ENCODE data around the gene WBP4.
A peak's percentile ranks its signal among the peaks of the same experiment; 100 is the strongest.

Gene WBP4

DNA sequence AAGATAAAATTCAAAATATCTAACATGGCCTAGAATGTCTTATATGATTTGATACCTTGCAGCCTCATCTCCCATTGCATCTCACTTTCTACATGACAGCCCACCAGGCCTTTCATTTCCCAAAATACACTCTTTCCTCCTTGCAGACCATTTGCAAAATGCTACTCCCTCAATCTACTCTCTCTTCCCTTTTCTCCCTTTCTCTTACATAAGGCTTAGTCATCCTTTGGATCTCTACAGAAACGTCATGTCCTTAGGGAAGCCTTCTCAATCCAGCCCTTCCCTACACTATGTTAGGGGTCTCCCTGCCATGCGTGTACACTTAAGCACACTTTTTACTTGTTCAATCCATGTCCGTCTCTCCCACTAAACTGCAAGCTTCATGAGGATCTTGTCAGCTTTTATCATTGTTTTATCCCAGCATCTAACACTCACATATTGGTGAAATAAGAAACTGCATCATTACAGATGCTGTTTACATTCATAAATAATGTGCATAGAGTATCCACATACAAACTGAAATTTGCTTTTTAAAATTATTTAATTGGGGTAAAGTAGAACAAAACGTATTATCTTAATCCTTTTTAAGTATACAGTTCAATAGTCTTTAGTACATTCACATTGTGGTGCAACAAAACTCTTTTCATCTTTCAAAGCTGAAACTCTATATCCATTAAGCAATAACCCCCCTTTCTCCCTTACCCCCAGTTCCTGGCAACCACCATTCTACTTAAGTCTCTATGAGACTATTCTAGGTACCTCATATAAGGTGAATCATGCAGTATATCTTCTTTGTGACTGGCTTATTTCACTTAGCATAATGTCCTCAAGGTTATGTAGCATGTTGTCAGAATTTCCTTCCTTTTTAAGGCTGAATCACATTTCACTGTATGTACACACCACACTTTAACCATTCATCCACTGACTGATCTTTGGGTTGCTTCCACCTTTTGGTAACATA is 11.5 kb upstream of the WBP4 start:
- DNase-seq (ENCODE audit: low read depth), result no peak

DNA sequence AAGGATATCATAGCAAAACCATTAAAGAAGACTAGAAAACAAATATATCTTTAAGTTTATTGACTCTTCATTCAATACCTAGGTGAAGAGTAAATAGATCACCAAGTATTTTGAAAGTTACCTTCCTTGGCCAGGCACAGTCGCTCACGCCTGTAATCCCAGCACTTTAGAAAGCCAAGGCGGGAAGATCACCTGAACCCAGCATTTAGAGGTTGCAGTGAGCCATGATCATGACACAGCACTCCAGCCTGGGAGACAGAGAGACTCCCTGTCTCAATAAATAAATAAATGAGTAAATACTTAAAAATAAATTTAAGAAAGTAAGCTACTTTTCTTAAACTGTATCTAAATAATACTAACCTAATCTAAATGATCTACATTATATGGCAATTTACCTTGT is 8.9 kb upstream of the WBP4 start:
- no peak for DNase-seq (ENCODE audit: low read depth)

DNA sequence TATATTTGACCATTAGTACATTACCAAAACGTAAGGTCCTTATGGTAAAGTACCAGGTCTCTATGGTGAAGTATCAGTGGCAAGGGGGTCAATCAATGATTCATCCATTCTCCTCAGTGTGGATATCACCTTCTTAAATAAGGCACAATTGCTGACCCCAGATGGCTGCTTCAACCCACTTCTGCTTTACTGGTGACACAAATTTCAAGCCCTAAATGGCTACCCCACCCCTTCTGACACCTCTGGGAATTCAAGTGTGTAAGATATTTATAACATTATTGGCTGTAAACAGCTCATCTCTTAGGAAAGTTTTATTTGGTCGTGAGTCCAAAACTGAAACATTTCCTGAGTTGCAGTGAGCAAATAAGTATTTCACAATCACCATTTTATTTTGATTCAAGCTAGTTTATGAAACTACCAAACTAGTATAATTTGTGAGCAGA is 7.9 kb upstream of the WBP4 start:
- no peak for DNase-seq (ENCODE audit: low read depth)

DNA sequence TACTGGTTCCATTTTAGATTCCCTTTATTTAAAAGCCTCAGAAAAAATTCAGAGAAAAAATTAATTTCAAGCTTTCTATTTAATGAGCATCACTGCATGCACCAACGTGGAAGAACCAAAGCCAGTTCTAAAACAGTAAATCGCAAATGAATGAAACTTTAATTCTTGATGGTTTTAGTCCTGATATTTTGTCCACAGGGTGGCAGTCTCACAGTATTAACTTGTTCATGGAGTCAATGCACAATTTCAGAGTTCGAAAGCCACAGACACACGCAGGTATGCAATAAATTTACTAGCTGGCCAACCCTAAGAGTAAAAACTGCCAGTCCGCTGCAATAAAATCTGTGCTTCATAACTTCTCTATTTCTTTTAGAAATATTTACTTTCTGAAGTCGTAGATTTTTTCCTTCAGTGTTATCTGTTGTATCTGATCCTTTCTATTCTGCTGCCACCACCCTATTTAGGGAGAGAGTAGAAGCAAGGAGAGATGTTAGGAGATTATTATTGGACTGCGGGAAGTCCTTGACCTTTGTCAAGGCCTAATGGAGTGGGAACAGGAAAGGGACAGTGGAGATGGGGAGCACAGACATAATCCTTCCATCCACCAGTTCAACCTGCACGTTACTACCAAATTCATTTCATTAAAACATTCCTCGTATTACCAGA is 7.0 kb upstream of the WBP4 start:
- DNase-seq (ENCODE audit: low read depth), result no peak

DNA sequence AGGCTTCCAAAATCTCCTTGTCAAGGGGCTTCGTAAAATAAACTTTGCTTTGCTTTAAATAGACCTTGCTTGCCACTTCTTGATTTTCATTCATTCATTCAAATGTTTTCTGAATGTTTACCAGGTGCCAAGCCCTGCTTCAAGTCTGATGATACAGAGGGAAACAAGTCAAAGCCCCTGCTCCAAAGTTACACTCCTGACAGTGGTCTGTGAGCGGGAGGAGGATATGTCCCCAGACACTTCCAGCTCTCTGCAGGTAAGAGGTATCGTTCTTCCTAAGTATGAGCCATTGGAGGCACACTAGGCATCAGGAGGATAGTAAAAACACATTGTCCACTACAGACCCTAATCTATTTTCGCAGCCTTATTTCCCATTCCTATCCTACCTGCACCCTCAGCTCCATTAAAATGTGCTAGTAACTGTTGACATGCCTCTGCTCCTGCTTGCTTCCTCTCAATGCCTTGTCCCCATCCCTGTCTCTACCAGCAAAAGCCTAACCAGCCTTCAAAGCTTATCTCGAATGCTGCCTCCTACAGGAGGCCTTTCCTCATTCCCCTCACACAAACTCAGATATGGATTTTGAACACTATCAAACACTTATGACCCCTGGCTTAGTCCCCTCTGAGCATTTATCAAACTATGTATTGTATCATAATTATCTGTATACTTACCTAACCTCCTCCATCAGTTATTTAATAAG is 6.2 kb upstream of the WBP4 start:
- DNase-seq (ENCODE audit: low read depth), result no peak

DNA sequence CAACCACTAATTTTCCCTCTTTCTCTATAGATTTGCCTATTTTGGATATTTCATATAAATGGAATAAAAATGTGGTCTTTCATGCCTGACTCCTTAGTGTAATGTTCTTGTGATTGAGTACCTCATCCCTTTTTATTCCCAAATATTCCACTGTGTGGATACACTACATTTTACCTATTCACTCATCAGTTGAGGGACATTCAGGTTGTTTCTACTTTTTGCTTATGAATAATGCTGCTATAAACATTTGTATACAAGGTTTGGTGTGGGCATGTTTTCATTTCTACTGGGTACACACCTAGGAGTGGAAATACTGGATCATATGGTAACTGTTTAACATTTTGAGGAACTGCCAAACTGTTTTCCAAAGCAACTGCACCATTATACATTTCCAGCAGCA is 5.1 kb upstream of the WBP4 start:
- DNase-seq (ENCODE audit: low read depth), result no peak

DNA sequence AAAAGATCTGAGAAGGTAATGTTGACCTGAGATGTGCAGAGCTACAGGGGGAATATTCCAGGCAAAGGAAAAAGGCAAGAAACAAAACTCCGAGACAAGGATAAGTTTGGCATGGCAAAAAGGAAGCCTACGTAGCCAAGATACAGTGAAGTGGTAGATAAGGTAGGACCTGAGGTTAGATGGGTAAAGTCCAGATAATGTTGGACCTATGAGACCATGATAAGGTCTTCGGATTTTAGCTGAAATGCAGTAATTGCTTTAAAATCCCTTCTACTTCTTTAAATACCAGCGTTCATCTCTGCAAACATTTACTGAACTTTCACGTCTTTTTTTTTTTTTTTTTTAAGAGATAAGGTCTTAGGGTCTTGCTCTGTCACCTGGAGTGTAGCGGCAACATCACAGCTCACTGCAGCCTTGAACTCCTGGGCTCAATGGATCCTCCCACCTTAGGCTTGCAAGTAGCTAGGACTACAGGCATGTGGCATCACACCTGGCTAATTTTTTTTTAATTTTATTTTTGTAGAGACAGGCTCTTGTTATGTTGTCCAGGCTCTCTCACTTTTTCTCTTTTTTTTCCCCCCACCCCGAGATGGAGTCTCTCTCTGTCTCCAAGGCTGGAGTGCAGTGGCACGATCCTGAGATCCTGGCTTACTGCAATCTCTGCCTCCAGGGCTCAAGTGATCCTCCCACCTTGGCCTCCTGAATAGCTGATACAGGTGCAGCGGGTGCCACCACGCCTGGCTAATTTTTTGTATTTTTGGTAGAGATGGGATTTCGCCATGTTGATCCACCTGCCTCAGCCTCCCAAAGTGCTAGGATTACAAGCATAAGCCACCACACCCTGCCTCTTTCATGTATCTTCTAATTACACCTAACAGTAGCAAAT is 4.2 kb upstream of the WBP4 start:
- no peak for DNase-seq (ENCODE audit: low read depth)

DNA sequence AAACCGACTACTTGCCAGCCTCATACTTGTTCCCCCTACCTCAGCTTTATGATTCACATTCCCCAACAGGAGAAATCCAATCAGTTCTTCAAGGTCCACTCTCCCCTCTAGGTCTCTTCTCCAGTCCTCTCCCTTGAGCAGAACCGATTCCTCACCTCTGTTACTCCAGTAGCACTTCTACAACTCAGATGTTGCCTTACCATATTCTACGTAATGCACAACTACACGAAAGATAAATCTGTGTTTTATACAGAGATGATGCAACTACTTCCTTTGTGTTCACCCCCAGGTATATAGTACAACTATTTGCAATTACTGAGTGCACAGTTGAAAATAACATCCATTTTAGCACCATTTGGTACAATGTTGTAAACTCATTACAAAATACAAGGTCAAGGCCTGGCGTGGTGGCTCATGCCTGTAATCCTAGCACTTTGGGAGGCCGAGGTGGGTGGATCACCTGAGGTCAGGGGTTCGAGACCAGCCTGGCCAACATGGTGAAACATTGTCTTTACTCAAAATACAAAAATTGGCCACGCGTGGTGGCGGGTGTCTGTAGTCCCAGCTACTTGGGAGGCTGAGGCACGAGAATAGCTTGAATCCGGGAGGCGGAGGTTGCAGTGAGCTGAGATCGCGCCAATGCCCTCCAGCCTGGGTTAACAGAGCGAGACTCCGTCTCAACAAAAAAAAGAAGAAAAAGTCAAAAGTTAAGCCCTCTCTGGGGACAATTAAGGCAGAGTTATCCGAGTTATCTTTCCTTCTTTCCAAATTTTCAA is 2.8 kb upstream of the WBP4 start:
- no peak for DNase-seq (ENCODE audit: low read depth)

DNA sequence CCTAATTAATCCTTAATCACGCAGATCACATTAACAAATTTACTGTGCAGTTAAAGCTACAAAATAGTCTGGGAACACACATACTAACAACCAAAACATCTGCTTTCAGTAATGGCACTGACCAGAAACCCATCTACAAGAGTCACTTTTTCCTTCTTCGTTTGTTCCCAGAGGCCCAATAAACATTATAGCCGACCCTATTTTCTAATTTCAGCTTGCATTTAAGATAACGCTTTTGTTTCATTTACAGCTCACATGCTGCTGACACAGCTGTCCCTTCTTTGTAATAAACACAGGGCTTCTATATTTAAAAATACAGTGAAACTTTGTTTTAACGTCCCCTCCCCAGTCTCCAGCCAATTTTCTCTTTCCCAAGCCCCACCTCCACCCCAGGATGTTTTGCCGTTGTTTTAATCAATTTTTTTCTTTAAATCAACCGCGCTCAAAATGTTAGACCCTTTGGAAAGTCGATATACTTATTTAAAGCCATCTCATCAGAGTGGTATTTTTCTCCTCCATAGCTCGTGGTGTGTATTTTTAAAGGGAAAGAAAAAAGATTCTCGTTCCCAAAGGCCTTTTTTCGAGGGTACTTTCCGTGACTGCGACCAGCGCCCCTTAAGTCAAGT is 1.7 kb upstream of the WBP4 start:
- no peak for DNase-seq (ENCODE audit: low read depth)

DNA sequence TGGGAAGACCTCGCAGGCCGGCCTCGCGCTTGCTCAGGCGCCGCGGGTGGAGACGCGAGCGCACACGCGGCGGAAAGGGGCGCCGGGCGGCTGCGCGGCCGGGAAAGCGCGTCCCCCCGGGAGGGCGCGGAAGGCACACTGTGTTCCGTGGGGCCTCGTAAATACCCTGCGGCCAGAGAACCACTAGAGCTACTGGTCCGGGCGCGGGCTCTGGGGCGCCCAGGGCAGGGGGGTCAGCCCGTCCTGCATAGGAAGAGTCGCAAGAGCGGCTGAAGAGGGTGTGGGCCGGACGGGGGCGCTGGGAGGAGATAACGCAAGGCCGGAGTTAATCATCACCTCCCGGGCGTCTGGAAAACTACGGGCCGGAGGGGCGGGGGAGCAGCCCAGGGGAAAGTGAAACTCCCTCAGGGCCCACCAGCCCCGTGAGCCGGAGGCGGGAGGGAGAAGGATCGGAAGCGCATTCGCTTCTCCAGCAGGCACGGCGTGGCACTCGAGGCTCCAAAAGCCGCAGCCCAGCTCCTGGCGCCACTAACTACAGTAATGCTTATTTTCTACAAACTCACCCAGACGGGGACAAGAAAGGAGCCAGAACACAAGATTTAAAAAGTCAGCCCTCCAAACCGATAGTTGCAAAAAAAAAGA is 1.1 kb upstream of the WBP4 start:
- DNase-seq (ENCODE audit: low read depth), result peak; percentile 51

DNA sequence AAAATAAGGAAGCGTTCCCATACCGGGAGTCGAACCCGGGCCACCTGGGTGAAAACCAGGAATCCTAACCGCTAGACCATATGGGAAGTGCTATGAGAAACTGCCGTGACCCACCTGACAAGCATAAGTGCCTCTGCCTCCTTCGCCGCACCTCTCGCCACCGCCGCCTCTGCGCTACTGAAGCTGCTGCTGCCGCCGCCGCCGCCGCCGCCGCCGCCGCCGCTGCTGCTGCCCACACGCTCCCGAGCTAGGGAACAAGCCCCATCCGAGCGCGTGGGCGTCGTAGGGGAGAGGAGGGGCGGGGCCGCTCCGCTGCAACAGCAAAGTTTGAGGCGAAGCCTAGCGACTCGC is 610 bp upstream of the WBP4 start:
- peak; percentile 71 for DNase-seq (ENCODE audit: low read depth)

DNA sequence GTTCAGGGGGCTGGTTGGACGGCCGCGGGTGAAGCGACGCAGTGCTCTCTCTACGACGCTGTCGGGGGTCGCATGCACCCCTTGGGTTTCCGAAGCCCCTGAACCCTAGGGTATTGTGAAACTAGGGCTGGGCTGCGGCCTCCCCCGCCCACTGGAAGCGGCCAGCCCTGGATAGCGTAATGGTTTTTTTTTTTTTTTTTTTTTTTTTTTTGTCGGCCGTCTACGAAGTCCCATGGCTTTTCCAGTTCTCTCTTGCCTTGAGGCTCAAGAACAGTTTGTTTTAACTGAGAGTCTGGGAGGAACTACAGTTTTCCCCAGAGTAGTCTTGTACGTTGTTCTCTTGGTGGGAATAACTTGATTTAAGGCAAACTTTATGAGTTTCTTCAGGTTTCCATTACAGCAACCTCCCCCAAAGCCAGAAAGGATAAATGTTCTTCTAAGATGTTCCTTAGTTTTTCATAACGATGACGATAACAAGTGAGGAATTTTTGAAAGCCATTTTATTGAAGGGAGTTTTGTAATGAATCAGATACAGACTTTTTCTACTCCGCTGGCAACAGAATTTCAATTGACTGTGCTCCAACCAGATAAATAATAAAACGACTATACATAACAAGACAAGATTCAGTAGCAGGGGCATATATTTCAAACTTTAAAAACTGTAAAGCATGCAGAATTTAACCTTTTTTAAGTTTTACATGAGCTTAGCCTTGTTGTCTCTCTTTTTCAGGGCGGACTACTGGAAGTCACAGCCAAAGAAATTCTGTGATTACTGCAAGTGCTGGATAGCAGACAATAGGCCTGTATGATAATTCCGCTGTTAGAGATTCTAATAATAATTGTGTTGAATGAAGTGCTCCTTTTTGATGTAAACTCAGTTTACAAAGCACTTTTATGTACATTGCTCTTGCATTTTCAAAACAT is 867 bp downstream of the WBP4 start:
- DNase-seq (ENCODE audit: low read depth), result no peak

DNA sequence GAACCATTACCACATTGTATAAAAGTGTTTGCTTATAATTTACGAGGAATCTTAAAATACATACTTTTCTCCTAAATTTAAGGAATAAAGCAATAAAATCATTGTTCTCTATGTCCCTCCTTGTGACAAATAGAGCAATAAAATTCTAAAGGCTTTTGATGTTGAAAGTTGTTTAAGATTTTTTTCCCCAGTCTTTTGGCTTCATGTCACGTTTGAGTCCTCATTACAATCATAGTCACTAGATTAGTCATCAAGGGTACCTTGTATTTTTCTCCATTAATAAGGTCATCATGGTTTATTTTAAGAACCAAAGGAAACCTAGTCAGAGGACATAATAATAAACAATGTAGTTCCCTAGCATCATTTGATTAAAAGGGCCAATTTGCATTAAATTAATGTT is 3.2 kb downstream of the WBP4 start:
- DNase-seq (ENCODE audit: low read depth), result no peak

DNA sequence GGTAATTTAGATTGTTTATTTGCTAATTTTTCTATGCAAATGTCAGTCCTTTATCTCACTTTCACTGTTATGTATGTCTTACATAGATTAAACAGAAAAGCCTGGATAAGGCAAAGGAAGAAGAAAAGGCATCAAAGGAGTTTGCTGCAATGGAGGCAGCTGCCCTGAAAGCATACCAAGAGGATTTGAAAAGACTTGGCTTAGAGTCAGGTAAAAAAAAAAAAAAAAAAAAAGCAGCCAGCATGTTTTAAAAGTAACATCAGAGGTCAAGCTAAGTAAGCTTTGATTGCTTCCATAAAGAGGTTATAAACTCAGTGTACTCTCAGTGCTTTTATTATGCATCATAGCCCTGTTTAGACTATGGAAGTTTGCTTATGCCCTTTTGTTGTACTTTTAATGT is 3.8 kb downstream of the WBP4 start:
- no peak for DNase-seq (ENCODE audit: low read depth)

DNA sequence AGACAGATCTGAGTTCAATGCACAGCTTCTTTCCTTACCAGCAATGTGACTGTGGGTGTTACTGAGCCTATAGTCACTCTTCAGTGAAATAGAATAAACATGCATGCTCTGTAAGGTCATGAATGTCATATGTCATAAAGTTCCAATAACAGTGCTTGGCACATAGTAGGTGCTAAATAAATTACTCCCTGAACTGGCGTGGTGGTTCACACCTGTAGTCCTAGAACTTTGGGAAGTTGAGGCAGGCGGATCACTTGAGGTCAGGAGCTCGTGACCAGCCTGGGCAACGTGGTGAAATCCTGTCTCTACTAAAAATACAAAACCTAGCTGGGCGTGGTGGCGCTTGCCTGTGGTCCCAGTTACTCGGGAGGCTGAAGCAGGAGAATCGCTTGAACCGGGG is 13.2 kb downstream of the WBP4 start:
- no peak for DNase-seq (ENCODE audit: low read depth)

DNA sequence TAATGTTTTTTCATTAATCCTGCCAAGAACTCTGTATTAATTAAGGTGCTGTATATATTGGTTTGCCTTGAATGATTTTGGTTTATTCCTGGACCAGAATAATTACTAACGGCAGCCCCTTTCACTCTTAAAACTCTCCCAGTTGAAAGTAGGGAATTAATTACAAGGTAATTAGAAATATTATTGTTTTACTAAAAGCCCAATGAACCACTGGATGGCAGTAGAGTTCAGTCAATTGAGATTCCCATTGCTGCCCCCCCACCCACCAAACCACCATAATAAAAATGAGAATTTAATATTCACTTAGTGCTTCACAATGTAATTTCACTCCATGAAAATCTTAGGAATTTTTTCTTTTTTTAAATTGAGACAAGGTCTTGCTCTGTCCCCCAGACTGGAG is 13.7 kb downstream of the WBP4 start:
- no peak for DNase-seq (ENCODE audit: low read depth)

DNA sequence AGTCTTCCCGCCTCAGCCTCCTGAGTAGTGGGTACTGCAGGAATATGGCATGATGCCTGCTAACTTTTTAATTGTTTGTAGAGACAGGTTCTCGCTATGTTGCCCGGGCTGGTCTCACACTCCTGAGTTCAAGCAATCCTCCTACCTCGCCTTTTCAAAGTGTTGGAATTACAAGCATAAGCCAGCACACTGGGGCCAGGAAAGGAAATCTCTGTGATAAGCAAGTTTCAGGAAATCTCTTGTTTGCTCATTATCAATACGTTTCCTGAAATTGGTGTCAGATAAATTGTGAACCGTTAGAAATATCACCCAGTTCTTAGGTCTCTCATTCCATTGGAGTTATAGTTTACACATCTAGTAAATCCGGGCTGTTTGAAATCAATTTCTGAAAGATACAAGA is 14.2 kb downstream of the WBP4 start:
- DNase-seq (ENCODE audit: low read depth), result no peak

DNA sequence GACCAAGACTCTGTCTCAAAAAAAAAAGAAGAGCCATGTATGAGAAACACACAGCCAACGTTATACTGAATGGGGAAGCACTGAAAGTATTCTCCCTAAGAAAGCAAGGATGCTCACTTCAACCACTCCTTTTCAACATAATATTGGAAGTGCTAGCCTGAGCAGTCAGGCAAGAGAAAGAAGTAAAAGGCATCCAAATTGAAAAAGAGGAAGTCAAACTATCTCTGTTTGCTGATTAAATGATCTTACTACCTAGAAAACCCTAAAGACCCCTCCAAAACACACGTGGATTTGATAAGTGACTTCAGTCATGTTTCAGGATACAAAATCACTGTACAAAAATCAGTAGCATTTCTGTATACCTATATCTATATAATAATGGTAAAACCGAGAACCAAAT is 16.2 kb downstream of the WBP4 start:
- DNase-seq (ENCODE audit: low read depth), result no peak

DNA sequence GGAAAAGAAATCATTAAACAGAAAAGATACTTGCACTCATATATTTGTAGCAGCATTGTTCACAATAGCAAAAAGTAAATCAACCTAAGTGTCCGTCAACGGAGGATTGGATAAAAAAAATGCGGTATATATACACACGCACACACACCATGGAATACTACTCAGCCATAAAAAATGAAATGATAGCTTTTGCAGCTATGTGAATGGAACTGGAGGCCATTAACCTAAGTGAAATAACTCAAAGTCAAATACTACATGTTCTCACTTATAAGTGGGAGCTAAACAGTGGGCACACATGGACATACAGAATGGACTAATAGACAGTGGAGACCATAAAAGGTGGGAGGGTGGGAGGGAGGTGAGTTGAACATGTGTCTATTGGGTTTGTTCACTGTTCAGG is 18.4 kb downstream of the WBP4 start:
- DNase-seq (ENCODE audit: low read depth), result no peak
